ENCODE measurements around the gene COL17A1. TPM values are rescaled to one million over a fixed set of nuclear protein-coding genes. Genes with fewer than 3 reads are reported as not detected.

Gene COL17A1
- total RNA-seq, 1 experiment from 2014 or later, result 1.2 TPM

DNA sequence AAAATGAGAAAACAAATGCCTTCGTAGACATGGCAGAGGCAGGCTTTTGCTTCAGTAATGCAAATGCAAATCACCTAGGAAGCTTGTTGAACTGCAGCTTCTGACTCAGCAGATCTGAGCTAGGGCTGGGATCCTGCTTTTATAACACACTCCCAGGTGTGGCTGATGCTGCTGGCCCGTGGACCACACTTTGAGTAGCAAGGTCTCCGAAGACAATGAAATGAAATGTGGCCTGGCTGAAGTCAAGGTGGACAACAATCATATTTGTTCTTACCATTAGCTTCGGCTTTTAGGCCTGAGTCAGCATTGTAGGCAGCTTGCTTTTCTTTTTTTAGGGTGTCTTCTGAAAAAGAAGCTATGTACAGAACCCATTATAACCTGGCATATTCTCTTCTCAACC is 26.3 kb downstream of the COL17A1 start:
- no peaks in the 10 kb centered on the region for H3K9me3 ChIP-seq (ENCODE audit: low read length)
- no peak overlapping the region for H3K4me3 ChIP-seq (ENCODE audit: low read length)
- no peak overlapping the region for H2AFZ ChIP-seq (ENCODE audit: low read length)
- POLR2A ChIA-PET (ENCODE audit: unreplicated experiment), result no interaction called here
- no peak for DNase-seq
- no TSS peak for BruUV-seq (replicated peaks)
- H3K27me3 ChIP-seq (ENCODE audit: low read length), result no peaks in the 10 kb centered on the region
- no peaks in the 10 kb centered on the region for H3F3A ChIP-seq (ENCODE audit: low read length, unreplicated experiment)
- intact Hi-C loops (cut with micrococcal nuclease), result no loop called here
- CTCF ChIA-PET, result no interaction called here
- no peaks in the 10 kb centered on the region for H3K9me2 ChIP-seq (replicated peaks; ENCODE audit: low read length)
- peaks cover 10% of the 10 kb centered on the region for H3K4me1 ChIP-seq (ENCODE audit: insufficient read depth, low read length)
- no peak for ATAC-seq
- no peak overlapping the region for H3K27ac ChIP-seq (ENCODE audit: low read length)
- no peak overlapping the region for H3K4me2 ChIP-seq (ENCODE audit: low read length)
- no peak overlapping the region for H3K9ac ChIP-seq (ENCODE audit: low read length)
- H4K20me1 ChIP-seq (ENCODE audit: low read length), result no peaks in the 10 kb centered on the region
- H3K79me2 ChIP-seq (ENCODE audit: low read length), result no peaks in the 10 kb centered on the region
- H3K36me3 ChIP-seq (ENCODE audit: low read depth, low read length), result no peaks in the 10 kb centered on the region
- TF ChIP-seq, protein P1, sequence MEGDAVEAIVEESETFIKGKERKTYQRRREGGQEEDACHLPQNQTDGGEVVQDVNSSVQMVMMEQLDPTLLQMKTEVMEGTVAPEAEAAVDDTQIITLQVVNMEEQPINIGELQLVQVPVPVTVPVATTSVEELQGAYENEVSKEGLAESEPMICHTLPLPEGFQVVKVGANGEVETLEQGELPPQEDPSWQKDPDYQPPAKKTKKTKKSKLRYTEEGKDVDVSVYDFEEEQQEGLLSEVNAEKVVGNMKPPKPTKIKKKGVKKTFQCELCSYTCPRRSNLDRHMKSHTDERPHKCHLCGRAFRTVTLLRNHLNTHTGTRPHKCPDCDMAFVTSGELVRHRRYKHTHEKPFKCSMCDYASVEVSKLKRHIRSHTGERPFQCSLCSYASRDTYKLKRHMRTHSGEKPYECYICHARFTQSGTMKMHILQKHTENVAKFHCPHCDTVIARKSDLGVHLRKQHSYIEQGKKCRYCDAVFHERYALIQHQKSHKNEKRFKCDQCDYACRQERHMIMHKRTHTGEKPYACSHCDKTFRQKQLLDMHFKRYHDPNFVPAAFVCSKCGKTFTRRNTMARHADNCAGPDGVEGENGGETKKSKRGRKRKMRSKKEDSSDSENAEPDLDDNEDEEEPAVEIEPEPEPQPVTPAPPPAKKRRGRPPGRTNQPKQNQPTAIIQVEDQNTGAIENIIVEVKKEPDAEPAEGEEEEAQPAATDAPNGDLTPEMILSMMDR (conservative IDR thresholded peaks at IDR 0.05; ENCODE audit: low read depth, low read length), result no peak
- no peak for TF ChIP-seq EZH2phosphoT487 (IDR thresholded peaks at IDR 0.05; ENCODE audit: borderline replicate concordance, low read length)
- TF ChIP-seq EZH2 (IDR thresholded peaks at IDR 0.05; ENCODE audit: low read length, unreplicated experiment), result no peak

DNA sequence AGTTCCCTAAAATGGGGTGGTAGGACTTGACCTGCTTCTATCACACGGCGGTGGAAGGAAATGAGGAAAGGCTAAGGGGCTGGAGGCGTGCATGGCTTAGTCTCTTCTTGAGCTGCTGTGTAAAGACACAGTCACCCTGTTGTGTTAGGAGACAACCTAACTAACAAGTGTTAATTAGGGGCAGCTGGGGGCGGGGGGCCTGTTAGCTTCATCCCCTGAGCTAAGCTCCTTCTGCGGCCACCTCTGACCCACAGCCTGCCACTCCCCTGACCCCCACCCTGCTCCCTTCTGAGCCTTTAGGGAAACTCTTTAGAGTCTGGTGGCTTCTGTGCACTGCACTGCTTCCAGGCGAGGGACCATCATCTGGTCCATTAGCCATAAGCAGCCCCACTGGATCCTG is 28.0 kb downstream of the COL17A1 start:
- no peak overlapping the region for H3K9ac ChIP-seq (ENCODE audit: low read length)
- H3F3A ChIP-seq (ENCODE audit: low read length, unreplicated experiment), result no peaks in the 10 kb centered on the region
- no peak overlapping the region for H2AFZ ChIP-seq (ENCODE audit: low read length)
- BruUV-seq (replicated peaks), result no TSS peak
- H4K20me1 ChIP-seq (ENCODE audit: low read length), result no peaks in the 10 kb centered on the region
- no peak for TF ChIP-seq EZH2 (IDR thresholded peaks at IDR 0.05; ENCODE audit: low read length, unreplicated experiment)
- TF ChIP-seq EZH2phosphoT487 (IDR thresholded peaks at IDR 0.05; ENCODE audit: borderline replicate concordance, low read length), result no peak
- TF ChIP-seq, protein P1 (conservative IDR thresholded peaks at IDR 0.05; ENCODE audit: low read depth, low read length), result no peak
- CTCF ChIA-PET, result no interaction called here
- POLR2A ChIA-PET (ENCODE audit: unreplicated experiment), result no interaction called here
- no peaks in the 10 kb centered on the region for H3K36me3 ChIP-seq (ENCODE audit: low read depth, low read length)
- no peak overlapping the region for H3K27ac ChIP-seq (ENCODE audit: low read length)
- intact Hi-C loops (cut with micrococcal nuclease), result no loop called here
- no peak overlapping the region for H3K4me2 ChIP-seq (ENCODE audit: low read length)
- no peak for DNase-seq
- H3K27me3 ChIP-seq (ENCODE audit: low read length), result no peaks in the 10 kb centered on the region
- no peaks in the 10 kb centered on the region for H3K79me2 ChIP-seq (ENCODE audit: low read length)
- no peak overlapping the region for H3K4me3 ChIP-seq (ENCODE audit: low read length)
- peaks cover 15% of the 10 kb centered on the region for H3K4me1 ChIP-seq (ENCODE audit: insufficient read depth, low read length)
- no peak for ATAC-seq
- H3K9me3 ChIP-seq (ENCODE audit: low read length), result no peaks in the 10 kb centered on the region
- H3K9me2 ChIP-seq (replicated peaks; ENCODE audit: low read length), result no peaks in the 10 kb centered on the region

DNA sequence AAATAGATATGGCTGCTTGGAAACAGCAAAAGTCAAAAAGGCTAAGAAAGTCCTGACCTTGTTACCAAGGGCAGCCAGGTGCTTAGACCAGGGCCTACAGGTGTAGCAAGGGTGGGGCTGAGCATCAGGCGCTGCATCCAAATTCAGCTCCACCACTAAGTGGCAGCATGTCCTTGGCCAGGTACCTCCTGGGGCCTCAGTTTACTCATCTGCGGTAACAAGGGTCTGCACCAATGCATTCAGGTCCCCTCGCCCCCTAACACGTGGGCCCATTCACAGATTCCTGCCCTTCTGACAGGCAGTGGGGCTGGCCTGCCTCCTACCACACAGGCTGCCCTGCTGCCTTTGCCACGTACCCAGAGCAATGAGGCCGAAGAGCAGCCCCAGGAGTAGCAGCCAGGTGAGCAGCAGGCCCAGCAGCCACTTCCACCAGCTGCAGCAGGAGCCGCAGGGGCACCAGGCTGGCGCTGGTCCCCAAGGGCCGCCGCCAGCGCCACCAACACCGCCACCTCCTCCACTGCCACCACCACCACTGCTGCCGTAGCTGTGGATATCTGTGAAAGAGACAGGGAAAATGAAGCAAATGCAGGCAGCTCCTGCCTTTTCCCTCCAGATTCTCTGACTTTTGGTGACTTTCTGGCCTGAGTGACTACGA is 28.9 kb downstream of the COL17A1 start:
- no peak for DNase-seq
- H3K27ac ChIP-seq (ENCODE audit: low read length), result no peak overlapping the region

More for the DNA sequence above, 28.9 kb downstream of the COL17A1 start:
- H2AFZ ChIP-seq (ENCODE audit: low read length), result no peak overlapping the region
- intact Hi-C loops (cut with micrococcal nuclease), result no loop called here
- H3K9ac ChIP-seq (ENCODE audit: low read length), result no peak overlapping the region
- peaks cover 15% of the 10 kb centered on the region for H3K4me1 ChIP-seq (ENCODE audit: insufficient read depth, low read length)
- H3K36me3 ChIP-seq (ENCODE audit: low read depth, low read length), result no peaks in the 10 kb centered on the region
- H3F3A ChIP-seq (ENCODE audit: low read length, unreplicated experiment), result no peaks in the 10 kb centered on the region
- BruUV-seq (replicated peaks), result no TSS peak
- TF ChIP-seq EZH2 (IDR thresholded peaks at IDR 0.05; ENCODE audit: low read length, unreplicated experiment) (no peak), EZH2phosphoT487 (IDR thresholded peaks at IDR 0.05; ENCODE audit: borderline replicate concordance, low read length) (no peak)
- TF ChIP-seq, protein P1 (conservative IDR thresholded peaks at IDR 0.05; ENCODE audit: low read depth, low read length), result 0 out of 2 replicates have a peak, but pooled peaks have one; percentile 14
- no peaks in the 10 kb centered on the region for H4K20me1 ChIP-seq (ENCODE audit: low read length)
- ChIA-PET POLR2A (ENCODE audit: unreplicated experiment) (interaction anchor here (0.6 kb wide), 1 partner anchor 62 kb away, joined by 3 read pairs; no protein-coding TSS in a partner anchor), CTCF (no interaction called here)
- no peaks in the 10 kb centered on the region for H3K9me3 ChIP-seq (ENCODE audit: low read length)
- no peak for ATAC-seq
- H3K9me2 ChIP-seq (replicated peaks; ENCODE audit: low read length), result no peaks in the 10 kb centered on the region
- no peaks in the 10 kb centered on the region for H3K27me3 ChIP-seq (ENCODE audit: low read length)
- H3K79me2 ChIP-seq (ENCODE audit: low read length), result no peaks in the 10 kb centered on the region
- no peak overlapping the region for H3K4me3 ChIP-seq (ENCODE audit: low read length)
- no peak overlapping the region for H3K4me2 ChIP-seq (ENCODE audit: low read length)
